Fibroblast of skin of right biceps (primary cell): Measurements from ENCODE around the gene GIMAP8.
"Not testable (repeated sequence)": the region's sequence is repeated elsewhere in the genome, so short reads cannot be mapped to it uniquely, and the experiment has no call there.

ENCODE experiments used
- DNase-seq: peaks from one replicate; pipeline ENCODE4 v3.0.0-alpha.2; 2013

The GIMAP8 gene

DNA sequence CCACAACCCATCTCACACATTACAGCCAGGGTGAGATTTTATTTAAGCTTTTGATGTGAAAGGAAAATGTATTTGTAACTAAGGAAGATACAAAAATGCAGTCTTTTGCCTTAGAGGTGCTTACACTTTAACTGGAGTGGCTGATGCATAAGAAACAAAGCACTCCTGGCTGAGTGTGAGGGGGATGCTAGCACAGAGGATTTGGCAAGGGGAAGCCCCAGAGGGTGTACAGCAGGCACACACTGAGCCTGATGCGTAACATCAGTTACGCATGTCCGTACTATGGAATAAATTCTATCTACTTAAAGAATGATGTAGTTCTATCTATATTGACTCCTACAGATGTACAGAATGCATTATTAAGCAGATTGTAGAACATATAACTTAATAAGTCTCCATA, 17.8 kb downstream of the GIMAP8 start:
- DNase-seq = no peak

GRCh38 chr7:150471886-150472285, 21.5 kb downstream of the GIMAP8 start:
- no peak for DNase-seq

GRCh38 chr7:150473902-150474301, 23.5 kb downstream of the GIMAP8 start:
- DNase-seq = no peak

- no peak for DNase-seq
These were observed 25.9 kb downstream of the GIMAP8 start for GRCh38 chr7:150476285-150476684.

DNA sequence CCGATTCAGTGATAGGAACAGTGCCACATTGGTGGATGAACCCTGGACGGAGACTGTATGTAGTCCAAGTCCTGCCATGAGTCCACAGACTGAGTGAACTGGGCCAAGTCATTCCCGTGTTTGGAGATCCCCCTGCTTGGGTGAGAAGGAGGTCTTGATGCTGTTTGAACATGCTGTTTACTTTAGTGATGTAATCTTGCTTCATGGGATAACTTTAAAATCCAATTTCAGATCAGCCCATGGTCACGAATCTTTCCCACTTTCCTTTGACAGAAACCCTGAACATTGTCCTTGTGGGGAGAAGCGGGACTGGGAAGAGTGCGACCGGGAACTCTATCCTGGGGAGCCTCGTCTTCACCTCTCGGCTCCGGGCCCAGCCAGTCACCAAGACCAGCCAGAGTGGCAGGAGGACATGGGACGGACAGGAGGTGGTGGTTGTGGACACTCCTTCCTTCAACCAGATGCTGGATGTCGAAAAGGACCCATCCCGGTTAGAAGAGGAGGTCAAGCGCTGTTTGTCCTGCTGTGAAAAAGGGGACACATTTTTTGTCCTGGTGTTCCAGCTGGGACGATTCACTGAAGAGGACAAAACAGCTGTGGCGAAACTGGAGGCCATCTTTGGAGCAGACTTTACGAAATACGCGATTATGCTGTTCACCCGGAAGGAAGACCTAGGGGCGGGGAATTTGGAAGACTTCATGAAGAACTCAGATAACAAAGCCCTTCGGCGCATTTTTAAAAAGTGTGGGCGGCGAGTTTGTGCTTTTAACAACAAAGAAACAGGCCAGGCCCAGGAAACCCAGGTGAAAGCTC, 26.6 kb downstream of the GIMAP8 start:
- no peak for DNase-seq

DNA sequence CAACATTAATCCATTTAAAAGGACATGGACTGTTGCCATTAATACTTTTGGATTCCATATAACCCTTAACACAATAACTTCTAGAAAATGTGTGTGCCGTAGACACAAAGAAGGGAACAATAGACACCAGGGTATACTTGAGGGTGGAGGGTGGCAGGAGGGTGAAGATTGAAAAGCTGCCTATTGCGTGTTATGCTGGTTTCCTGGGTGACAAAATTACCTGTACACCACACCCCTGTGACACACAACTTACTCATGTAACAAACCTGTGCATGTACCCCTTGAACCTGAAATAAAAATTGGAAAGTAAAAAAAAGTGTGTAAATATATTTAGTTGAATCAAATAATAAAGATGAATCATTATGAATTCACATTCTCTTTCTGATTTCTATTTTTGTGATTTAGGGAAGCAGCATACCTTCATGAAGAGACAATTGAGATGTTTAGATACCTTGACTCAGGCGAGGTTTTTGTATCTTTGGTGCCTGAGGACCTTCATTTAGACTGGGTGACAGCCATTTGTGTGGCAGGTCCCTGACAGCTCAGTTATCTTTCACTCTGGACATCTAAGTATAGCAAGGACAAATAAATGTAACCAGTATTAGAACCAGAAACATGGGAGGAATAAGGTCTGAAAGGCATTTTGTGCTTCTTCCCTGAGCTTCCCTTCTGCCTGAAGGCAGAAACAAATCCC, 28.7 kb downstream of the GIMAP8 start:
- no peak for DNase-seq

DNA sequence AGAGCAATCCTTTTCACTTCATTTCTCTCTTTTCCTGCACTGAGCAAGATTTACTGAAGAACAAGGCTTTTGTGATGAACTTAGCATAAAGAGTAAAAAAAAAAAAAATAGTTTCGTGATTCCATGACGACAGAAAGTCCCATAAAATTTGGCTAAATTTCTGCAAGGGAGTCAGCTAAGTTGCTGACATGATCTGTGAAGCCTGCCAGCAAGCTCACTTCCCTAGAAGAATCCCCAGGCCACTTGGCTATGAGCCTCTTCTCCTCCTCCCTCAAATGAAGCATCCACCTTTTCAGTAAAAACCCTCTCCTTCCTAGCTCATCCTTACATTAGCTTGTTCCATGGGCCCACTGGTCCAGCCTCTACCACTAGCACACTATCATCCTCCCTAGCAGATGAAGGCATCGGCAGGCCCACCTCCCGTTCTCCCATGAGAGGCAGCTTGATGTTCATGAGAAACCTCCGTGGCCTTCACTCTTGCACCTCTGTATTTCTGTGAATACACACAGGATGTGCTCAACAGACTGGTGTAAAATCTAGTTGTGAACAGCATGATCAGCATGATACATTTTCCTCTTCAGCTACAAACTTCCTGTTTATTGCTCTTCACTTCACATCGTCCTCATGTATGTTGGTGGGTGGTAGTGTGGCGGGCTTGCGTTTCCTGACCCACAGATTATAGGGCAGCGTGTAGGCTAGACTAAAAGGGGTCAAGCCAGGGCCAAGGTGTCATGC, 30.9 kb downstream of the GIMAP8 start:
- DNase-seq = no peak

DNA sequence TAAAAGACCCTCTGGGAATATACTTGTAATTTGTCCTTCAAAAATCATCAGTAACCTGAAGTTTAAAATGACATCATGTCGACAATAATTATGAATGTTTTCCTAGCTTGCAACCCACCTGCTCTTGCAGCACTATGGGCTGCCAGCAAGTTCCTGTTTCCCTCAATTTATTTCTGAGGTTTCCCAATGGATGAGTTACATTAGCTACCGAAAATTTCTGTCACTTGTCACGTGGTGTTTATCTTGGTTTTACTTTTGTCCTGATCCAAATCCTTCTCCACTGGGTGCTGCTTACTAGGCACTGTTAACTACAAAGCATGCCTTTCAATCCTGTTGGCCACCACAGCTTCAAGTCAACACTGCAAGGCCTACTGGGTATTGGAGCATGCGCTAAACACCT, 31.5 kb downstream of the GIMAP8 start:
- DNase-seq = no peak

- DNase-seq = not testable (repeated sequence)
These were observed 33.1 kb downstream of the GIMAP8 start for GRCh38 chr7:150483514-150483913.

GRCh38 chr7:150484071-150484470, 33.6 kb downstream of the GIMAP8 start:
- not testable (repeated sequence) for DNase-seq

GRCh38 chr7:150487625-150488024, 37.2 kb downstream of the GIMAP8 start:
- no peak for DNase-seq

DNA sequence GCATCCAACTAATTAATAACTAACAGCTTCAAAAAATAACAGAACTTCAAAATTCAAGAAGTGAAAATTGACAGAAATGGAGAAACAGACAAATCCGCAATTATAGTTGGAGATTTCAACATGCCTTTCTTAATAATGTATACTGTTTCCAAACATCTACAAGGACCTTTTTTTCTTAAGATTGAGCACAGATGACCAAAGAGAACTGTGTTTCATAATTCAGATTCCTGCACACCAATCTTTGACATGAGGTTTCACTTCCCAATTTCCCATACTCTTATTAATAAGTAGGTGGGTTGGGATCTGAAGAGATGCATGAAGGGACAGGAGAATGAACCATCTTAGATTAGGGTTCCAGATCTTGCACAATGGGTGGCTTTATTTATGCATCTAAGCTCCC, 39.4 kb downstream of the GIMAP8 start:
- no peak for DNase-seq

GRCh38 chr7:150493442-150493841, 43.0 kb downstream of the GIMAP8 start:
- not testable (repeated sequence) for DNase-seq

- DNase-seq = no peak
These were observed 52.1 kb downstream of the GIMAP8 start for GRCh38 chr7:150502519-150502918.

GRCh38 chr7:150503155-150503554, 52.7 kb downstream of the GIMAP8 start:
- DNase-seq = no peak

- no peak for DNase-seq
These were observed 53.2 kb downstream of the GIMAP8 start for GRCh38 chr7:150503581-150503980.

- DNase-seq = no peak
These were observed 57.6 kb downstream of the GIMAP8 start for GRCh38 chr7:150507947-150508602.

DNA sequence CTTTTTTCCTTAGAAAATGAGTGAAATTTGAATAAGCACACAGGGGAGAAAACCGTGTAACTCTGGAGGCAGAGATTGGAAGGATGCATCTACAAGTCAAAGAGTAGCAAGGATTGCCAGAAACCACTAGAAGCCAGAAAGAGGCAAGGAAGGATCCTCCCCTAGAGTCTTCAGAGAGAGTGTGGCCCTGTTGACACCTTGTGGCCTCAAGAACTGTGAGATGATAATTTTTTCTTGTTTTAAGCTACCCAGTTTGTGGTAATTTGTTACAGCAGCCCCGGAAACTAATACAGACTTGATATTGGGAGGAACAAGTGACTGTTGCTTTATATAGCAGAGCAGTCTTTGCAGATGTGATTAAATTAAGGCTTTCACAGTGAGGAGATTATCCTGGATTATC, 60.6 kb downstream of the GIMAP8 start:
- DNase-seq = no peak

- DNase-seq = no peak
These were observed 63.3 kb downstream of the GIMAP8 start for GRCh38 chr7:150513758-150514157.

- DNase-seq = no peak
These were observed 64.4 kb downstream of the GIMAP8 start, which contains the start of gene GIMAP7 for GRCh38 chr7:150514748-150515222. Gene GIMAP7, plus strand, starts transcription at chr7:150514872. Its CDS starts 5,103 bp downstream, at chr7:150519975.

GRCh38 chr7:150515248-150516147, 65.1 kb downstream of the GIMAP8 start:
- no peak for DNase-seq
